ENCODE data around the gene TMPRSS4. TPM values are rescaled to one million over a fixed set of nuclear protein-coding genes. Genes with fewer than 3 reads are reported as not detected.
A peak's percentile ranks its signal among the peaks of the same experiment; 100 is the strongest.

TMPRSS4 gene
- total and polyA plus RNA-seq, 4 donors = 0.96 to 6.5 TPM; not detected in 2

DNA sequence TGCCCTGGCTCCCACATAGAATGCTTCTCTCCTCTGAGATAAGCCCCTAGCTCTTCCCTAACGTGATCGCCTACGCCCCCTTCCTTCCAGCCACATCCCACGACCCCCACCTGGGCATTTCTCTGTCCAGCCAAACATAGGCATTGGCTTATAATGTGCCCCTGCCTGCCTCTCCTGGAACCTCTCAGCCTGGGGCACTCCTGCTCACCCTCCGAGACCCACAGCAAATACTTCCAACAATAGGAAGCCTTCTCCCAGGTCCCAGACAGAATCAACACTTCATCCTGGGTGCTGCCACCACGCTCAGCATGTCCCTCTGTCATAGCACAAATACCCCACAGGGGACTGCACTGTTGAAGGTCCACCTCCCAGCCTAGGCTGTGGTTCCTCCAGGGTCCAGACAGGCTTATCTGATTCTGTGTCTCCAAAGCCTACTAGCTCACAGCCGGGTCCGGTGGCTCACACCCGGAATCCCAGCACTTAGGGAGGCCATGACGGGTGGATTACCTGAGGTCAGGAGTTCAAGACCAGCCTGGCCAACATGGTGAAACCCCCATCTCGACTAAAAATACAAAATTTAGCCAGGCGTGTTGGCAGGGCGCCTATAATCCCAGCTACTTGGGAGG lies 24.2 kb upstream of the TMPRSS4 start:
- Histone ChIP-seq H3K9me3 (ENCODE audit: control insufficient read depth, low read length) (no peaks in the 10 kb centered on the region), H3K27ac (ENCODE audit: low read depth in 1 of 2, low read length in 2 of 2) (no peak overlapping the region), H3K27me3 (ENCODE audit: control insufficient read depth in 1 of 2, insufficient read depth in 2 of 2, low read length in 1 of 2) (no peaks in the 10 kb centered on the region), H3K36me3 (ENCODE audit: control insufficient read depth in 1 of 2, insufficient read depth in 2 of 2, low read length in 1 of 2) (no peaks in the 10 kb centered on the region), H3K4me1 (ENCODE audit: control insufficient read depth in 1 of 2, insufficient read depth in 2 of 2, low read length in 2 of 2) (no peaks in the 10 kb centered on the region), H3K4me3 (ENCODE audit: low read length in 2 of 2) (no peak overlapping the region)
- intact Hi-C loops (cut with DNase I) = loop anchor here (2.0 kb wide), 1 partner anchor 208 kb away; no protein-coding TSS in a partner anchor
- DNase-seq (no peak), ATAC-seq (ENCODE audit: low FRiP score) (no peak)
- 76% methylated on average over 13 of the region's 13 CpGs for WGBS, 2 donors

GRCh38 chr11:118054712-118055640 lies 21.9 kb upstream of the TMPRSS4 start:
- Histone ChIP-seq H3K4me3 (ENCODE audit: low read length in 2 of 2) (no peak overlapping the region), H3K27me3 (ENCODE audit: control insufficient read depth in 1 of 2, insufficient read depth in 2 of 2, low read length in 1 of 2) (no peaks in the 10 kb centered on the region), H3K4me1 (ENCODE audit: control insufficient read depth in 1 of 2, insufficient read depth in 2 of 2, low read length in 2 of 2) (no peaks in the 10 kb centered on the region), H3K9me3 (ENCODE audit: control insufficient read depth, low read length) (no peaks in the 10 kb centered on the region), H3K36me3 (ENCODE audit: control insufficient read depth in 1 of 2, insufficient read depth in 2 of 2, low read length in 1 of 2) (no peaks in the 10 kb centered on the region), H3K27ac (ENCODE audit: low read depth in 1 of 2, low read length in 2 of 2) (no peak overlapping the region)
- ATAC-seq (ENCODE audit: low FRiP score) = no peak
- 74 to 75% methylated on average over 12 of the region's 12 CpGs for WGBS, 2 donors
- intact Hi-C loops (cut with DNase I) = no loop called here
- DNase-seq = no peak

GRCh38 chr11:118055966-118056365 lies 20.9 kb upstream of the TMPRSS4 start:
- Histone ChIP-seq H3K27me3 (ENCODE audit: control insufficient read depth in 1 of 2, insufficient read depth in 2 of 2, low read length in 1 of 2) (no peaks in the 10 kb centered on the region), H3K36me3 (ENCODE audit: control insufficient read depth in 1 of 2, insufficient read depth in 2 of 2, low read length in 1 of 2) (no peaks in the 10 kb centered on the region), H3K4me1 (ENCODE audit: control insufficient read depth in 1 of 2, insufficient read depth in 2 of 2, low read length in 2 of 2) (no peaks in the 10 kb centered on the region), H3K27ac (ENCODE audit: low read depth in 1 of 2, low read length in 2 of 2) (no peak overlapping the region), H3K9me3 (ENCODE audit: control insufficient read depth, low read length) (no peaks in the 10 kb centered on the region), H3K4me3 (ENCODE audit: low read length in 2 of 2) (no peak overlapping the region)
- intact Hi-C loops (cut with DNase I) = no loop called here
- WGBS, 2 donors = 93 to 95% methylated on average over 7 of the region's 7 CpGs
- no peak for ATAC-seq (ENCODE audit: low FRiP score)
- DNase-seq = peak in 1 of 2 donors; percentile 69

DNA sequence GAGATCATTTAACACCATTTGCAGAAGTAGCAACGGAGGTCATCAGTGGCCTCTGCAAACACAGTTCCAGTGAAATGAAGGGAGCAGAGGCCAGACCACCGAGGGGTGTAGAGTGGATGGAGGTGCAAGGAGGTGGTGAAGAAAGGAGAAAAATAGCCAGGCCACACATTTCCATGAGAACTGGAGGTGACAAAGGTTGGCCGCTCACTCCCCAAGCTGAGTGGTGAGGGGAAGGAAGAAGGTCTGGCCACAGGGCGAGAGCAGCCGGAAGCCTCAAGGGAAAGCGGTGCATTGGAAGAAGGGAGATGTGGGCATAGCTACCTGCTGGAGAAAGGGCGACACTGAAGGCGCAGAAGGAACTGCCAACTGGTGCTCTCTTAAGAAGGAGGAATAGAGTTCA lies 20.1 kb upstream of the TMPRSS4 start:
- Histone ChIP-seq H3K9me3 (ENCODE audit: control insufficient read depth, low read length) (no peaks in the 10 kb centered on the region), H3K27me3 (ENCODE audit: control insufficient read depth in 1 of 2, insufficient read depth in 2 of 2, low read length in 1 of 2) (no peaks in the 10 kb centered on the region), H3K27ac (ENCODE audit: low read depth in 1 of 2, low read length in 2 of 2) (no peak overlapping the region), H3K4me1 (ENCODE audit: control insufficient read depth in 1 of 2, insufficient read depth in 2 of 2, low read length in 2 of 2) (no peaks in the 10 kb centered on the region), H3K4me3 (ENCODE audit: low read length in 2 of 2) (no peak overlapping the region), H3K36me3 (ENCODE audit: control insufficient read depth in 1 of 2, insufficient read depth in 2 of 2, low read length in 1 of 2) (no peaks in the 10 kb centered on the region)
- intact Hi-C loops (cut with DNase I) = no loop called here
- DNase-seq = peak in 1 of 2 donors; percentile 5
- WGBS, 2 donors = 83 to 87% methylated on average over 8 of the region's 8 CpGs
- no peak for ATAC-seq (ENCODE audit: low FRiP score)

- intact Hi-C loops (cut with DNase I) = no loop called here
- H3K4me1 ChIP-seq (ENCODE audit: control insufficient read depth in 1 of 2, insufficient read depth in 2 of 2, low read length in 2 of 2) = no peaks in the 10 kb centered on the region
- no peak for ATAC-seq (ENCODE audit: low FRiP score)
- whole genome bisulfite sequencing, 2 donors = 70 to 72% methylated on average over 14 of the region's 14 CpGs
- no peak overlapping the region for H3K27ac ChIP-seq (ENCODE audit: low read depth in 1 of 2, low read length in 2 of 2)
- no peaks in the 10 kb centered on the region for H3K36me3 ChIP-seq (ENCODE audit: control insufficient read depth in 1 of 2, insufficient read depth in 2 of 2, low read length in 1 of 2)
- DNase-seq = peak in 1 of 2 donors; percentile 59
- no peaks in the 10 kb centered on the region for H3K27me3 ChIP-seq (ENCODE audit: control insufficient read depth in 1 of 2, insufficient read depth in 2 of 2, low read length in 1 of 2)
- H3K9me3 ChIP-seq (ENCODE audit: control insufficient read depth, low read length) = no peaks in the 10 kb centered on the region
- no peak overlapping the region for H3K4me3 ChIP-seq (ENCODE audit: low read length in 2 of 2)
Measured at GRCh38 chr11:118057251-118058145, 19.4 kb upstream of the TMPRSS4 start.

- H3K9me3 ChIP-seq (ENCODE audit: control insufficient read depth, low read length) = no peaks in the 10 kb centered on the region
- 75 to 77% methylated on average over 20 of the region's 20 CpGs for WGBS, 2 donors
- peak in 1 of 2 donors; percentile 55 for DNase-seq
Measured at GRCh38 chr11:118058311-118059245, 18.3 kb upstream of the TMPRSS4 start.

GRCh38 chr11:118059246-118059940 lies 17.5 kb upstream of the TMPRSS4 start:
- DNase-seq (peak in 1 of 2 donors; percentile 64), ATAC-seq (ENCODE audit: low FRiP score) (no peak)
- no peak overlapping the region for H3K4me3 ChIP-seq (ENCODE audit: low read length in 2 of 2)
- H3K4me1 ChIP-seq (ENCODE audit: control insufficient read depth in 1 of 2, insufficient read depth in 2 of 2, low read length in 2 of 2) = no peaks in the 10 kb centered on the region
- 85 to 88% methylated on average over 11 of the region's 11 CpGs for WGBS, 2 donors
- H3K36me3 ChIP-seq (ENCODE audit: control insufficient read depth in 1 of 2, insufficient read depth in 2 of 2, low read length in 1 of 2) = no peaks in the 10 kb centered on the region
- H3K27me3 ChIP-seq (ENCODE audit: control insufficient read depth in 1 of 2, insufficient read depth in 2 of 2, low read length in 1 of 2) = no peaks in the 10 kb centered on the region
- intact Hi-C loops (cut with DNase I) = no loop called here
- no peaks in the 10 kb centered on the region for H3K9me3 ChIP-seq (ENCODE audit: control insufficient read depth, low read length)
- no peak overlapping the region for H3K27ac ChIP-seq (ENCODE audit: low read depth in 1 of 2, low read length in 2 of 2)

More at GRCh38 chr11:118058311-118059245, 18.3 kb upstream of the TMPRSS4 start:
- Histone ChIP-seq H3K4me1 (ENCODE audit: control insufficient read depth in 1 of 2, insufficient read depth in 2 of 2, low read length in 2 of 2) (no peaks in the 10 kb centered on the region), H3K36me3 (ENCODE audit: control insufficient read depth in 1 of 2, insufficient read depth in 2 of 2, low read length in 1 of 2) (no peaks in the 10 kb centered on the region), H3K27ac (ENCODE audit: low read depth in 1 of 2, low read length in 2 of 2) (no peak overlapping the region), H3K27me3 (ENCODE audit: control insufficient read depth in 1 of 2, insufficient read depth in 2 of 2, low read length in 1 of 2) (no peaks in the 10 kb centered on the region), H3K4me3 (ENCODE audit: low read length in 2 of 2) (no peak overlapping the region)
- ATAC-seq (ENCODE audit: low FRiP score) = no peak
- intact Hi-C loops (cut with DNase I) = no loop called here

All from aorta (tissue), 5 donors.